ENCODE measurements around the gene DDX21. TPM values are rescaled to one million over a fixed set of nuclear protein-coding genes. Genes with fewer than 3 reads are reported as not detected.

Gene DDX21
- total and polyA plus RNA-seq, 9 of the 15 experiments (the other 6 are each of a cell fraction or from before 2014, with no cell fraction given): 143 to 365 (median 281) TPM

DNA sequence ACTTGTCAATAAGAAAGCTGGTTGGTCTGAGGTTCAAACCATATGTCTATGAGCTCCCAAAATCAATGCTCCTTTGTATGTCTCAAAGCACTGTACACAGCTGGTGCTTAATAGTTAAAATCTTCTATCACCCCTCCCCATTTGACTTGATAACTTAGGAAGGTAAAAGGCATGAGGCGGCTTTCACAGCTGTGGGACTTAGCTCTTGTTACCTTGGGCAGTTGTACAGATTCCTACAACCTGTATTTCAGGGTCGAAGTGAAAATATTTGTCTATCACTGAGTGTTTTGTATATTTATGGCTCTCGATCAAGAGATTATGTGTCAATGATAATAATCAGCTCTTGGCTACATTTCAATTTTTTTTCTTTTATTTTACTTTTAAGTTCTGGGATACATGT, 31.6 kb downstream of the DDX21 start:
- TF ChIP-seq MED1 (CRISPR knock-in tag; IDR thresholded peaks at IDR 0.05; ENCODE audit: borderline replicate concordance): no peak
- TF ChIP-seq NFIC (IDR thresholded peaks at IDR 0.05): 0 out of 2 replicates have a peak, but pooled peaks have one; percentile 37
- 0 out of 2 replicates have a peak, but pooled peaks have one; percentile 27 for TF ChIP-seq GATAD2B (IDR thresholded peaks at IDR 0.05; ENCODE audit: borderline replicate concordance)
- TF ChIP-seq ZKSCAN8 (CRISPR knock-in tag; IDR thresholded peaks at IDR 0.05): peak; percentile 94
- no peaks in the 10 kb centered on the region for H3K9me1 ChIP-seq (ENCODE audit: control insufficient read depth, insufficient read depth, low read length)
- H3K4me1 ChIP-seq (replicated peaks in 1 of 2; ENCODE audit: control insufficient read depth in 2 of 2, insufficient read depth in 2 of 2, low read length in 2 of 2): peaks cover 5 to 18% of the 10 kb centered on the region in 2 experiments; a peak in 3 of 5 replicates
- no peak overlapping the region for H3K27ac ChIP-seq (ENCODE audit: extremely low read depth, low read depth, low read length)
- ATAC-seq (no peak), FAIRE-seq (no peak), DNase-seq (ENCODE audit: extremely low read depth in 1 of 4, low spot score in 3 of 4) (no peak)
- H3K9me3 ChIP-seq (replicated peaks; ENCODE audit: control insufficient read depth, insufficient read depth, low read depth, low read length): no peaks in the 10 kb centered on the region
- H2AFZ ChIP-seq (ENCODE audit: low read depth, low read length): no peak overlapping the region
- H3K36me3 ChIP-seq (ENCODE audit: control insufficient read depth, insufficient read depth, low read length): peaks cover 34% of the 10 kb centered on the region
- H3K9ac ChIP-seq (ENCODE audit: insufficient read depth in 1 of 2, low read depth in 2 of 2, low read length in 2 of 2): no peak overlapping the region
- no TSS peak for BruUV-seq (replicated peaks)
- H3K4me2 ChIP-seq (ENCODE audit: insufficient read depth, low read length): no peak overlapping the region
- H3K79me2 ChIP-seq (ENCODE audit: control insufficient read depth, insufficient read depth, low read length): peaks cover 27% of the 10 kb centered on the region
- in situ Hi-C loops (cut with MboI): no loop called here
- no peaks in the 10 kb centered on the region for H3K27me3 ChIP-seq (ENCODE audit: control insufficient read depth in 2 of 2, insufficient read depth in 2 of 2, low read length in 2 of 2)
- WGBS (ENCODE audit: insufficient coverage, low coverage, missing lambda C conversion rate): 40% methylated on average over 3 of the region's 3 CpGs
- CTCF ChIA-PET (ENCODE audit: low intra/inter-chr PET ratio): interaction anchor here (1.5 kb wide), 1 partner anchor 106 kb away, joined by 4 read pairs; no protein-coding TSS in a partner anchor
- intact Hi-C loops (cut with micrococcal nuclease): loop anchor here (1.0 to 5.0 kb wide), 3 partner anchors 106 to 425 kb away; partner anchors contain the start of gene HKDC1
- POLR2A ChIA-PET: interaction anchor here (0.6 to 2.2 kb wide), 11 partner anchors 11 to 699 kb away, joined by 3 to 12 read pairs (median 4); partner anchors contain the start of gene DDX21
- no peaks in the 10 kb centered on the region for H4K20me1 ChIP-seq (replicated peaks; ENCODE audit: control insufficient read depth, insufficient read depth, low read length)
- H3K4me3 ChIP-seq: no peak overlapping the region

All from K562 (cell line).